Frontal cortex (tissue), 4 donors: ENCODE results near the gene LPCAT4. TPM values are rescaled to one million over a fixed set of nuclear protein-coding genes. Genes with fewer than 3 reads are reported as not detected.
"Not testable (repeated sequence)": the region's sequence is repeated elsewhere in the genome, so short reads cannot be mapped to it uniquely, and the experiment has no call there.

Experiments used
- DNase-seq, 2 donors: peaks; one replicate each; pipeline ENCODE4 v3.0.0; 2012; ENCODE audit warnings: low spot score in 2 of 2
- FAIRE-seq: peaks from 2 replicates; lab custom pipeline; 2012; peaks lifted over from hg19 to GRCh38; lab: Jason Lieb, UNC
- total RNA-seq: library from RNA; depleted of rRNA; stranded (reverse); fragments of >200 nt; gene quantifications from one replicate; pipeline ENCODE4 v1.2.3, GENCODE V29; 2014
- donor health status: control.
- donor health status: control.
- donor health status: control.

The LPCAT4 gene, protein sequence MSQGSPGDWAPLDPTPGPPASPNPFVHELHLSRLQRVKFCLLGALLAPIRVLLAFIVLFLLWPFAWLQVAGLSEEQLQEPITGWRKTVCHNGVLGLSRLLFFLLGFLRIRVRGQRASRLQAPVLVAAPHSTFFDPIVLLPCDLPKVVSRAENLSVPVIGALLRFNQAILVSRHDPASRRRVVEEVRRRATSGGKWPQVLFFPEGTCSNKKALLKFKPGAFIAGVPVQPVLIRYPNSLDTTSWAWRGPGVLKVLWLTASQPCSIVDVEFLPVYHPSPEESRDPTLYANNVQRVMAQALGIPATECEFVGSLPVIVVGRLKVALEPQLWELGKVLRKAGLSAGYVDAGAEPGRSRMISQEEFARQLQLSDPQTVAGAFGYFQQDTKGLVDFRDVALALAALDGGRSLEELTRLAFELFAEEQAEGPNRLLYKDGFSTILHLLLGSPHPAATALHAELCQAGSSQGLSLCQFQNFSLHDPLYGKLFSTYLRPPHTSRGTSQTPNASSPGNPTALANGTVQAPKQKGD
- total RNA-seq, result 10.6 TPM

DNA sequence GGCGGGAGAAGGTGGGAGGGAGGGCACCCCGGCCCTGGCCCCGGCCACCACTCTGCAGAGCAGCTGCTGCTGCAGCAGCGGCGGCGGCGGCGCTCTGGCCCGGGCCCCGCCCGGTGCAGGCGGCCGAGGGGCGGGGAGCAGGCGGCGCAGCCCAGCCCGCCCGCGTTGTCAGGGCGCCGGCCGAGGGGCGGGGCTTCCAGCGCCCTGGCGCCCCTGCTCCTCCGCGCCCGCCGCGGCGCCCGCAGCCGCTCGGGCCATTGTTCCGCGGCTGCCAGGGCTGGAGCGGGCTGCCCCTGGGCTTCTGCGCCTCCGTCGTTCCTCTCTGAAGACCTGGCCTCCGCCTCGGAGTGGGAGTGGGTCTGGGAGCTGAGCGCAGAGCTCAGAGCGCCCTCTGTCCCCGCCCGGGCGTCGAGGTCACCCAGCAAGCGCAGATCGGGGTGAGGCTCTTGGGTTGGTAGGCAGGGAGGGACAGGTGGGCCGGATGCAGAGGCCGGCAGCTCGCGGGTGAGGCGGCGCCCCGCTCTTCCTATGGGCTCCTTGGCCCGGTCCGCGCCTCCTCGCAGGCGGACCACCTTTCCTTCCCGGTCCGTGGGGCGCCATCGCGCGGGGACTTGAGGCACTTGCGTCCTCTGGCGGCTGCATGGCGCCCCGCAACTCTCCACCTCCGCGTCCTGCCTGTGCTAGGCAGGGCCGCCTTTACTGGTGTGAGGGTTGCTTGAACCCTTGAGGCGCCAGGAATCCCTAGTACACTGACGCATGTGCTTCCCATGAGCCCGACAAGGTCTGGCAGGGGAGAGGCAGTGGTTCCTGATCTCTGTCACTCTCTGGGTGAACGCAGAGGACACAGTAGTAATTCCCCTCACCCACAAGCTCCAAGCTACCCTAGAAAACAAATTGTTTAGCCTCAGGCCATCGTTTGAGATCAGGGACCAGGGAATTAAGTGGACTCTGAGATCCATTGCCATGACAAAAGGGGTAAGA, at the start of gene LPCAT4:
Gene LPCAT4, minus strand, starts transcription at position 96 of the 981 bp plus-strand sequence. CDS start 96 bp downstream, outside the sequence.
- peak; percentile 93 to 94 for DNase-seq
- FAIRE-seq, result no peak

DNA sequence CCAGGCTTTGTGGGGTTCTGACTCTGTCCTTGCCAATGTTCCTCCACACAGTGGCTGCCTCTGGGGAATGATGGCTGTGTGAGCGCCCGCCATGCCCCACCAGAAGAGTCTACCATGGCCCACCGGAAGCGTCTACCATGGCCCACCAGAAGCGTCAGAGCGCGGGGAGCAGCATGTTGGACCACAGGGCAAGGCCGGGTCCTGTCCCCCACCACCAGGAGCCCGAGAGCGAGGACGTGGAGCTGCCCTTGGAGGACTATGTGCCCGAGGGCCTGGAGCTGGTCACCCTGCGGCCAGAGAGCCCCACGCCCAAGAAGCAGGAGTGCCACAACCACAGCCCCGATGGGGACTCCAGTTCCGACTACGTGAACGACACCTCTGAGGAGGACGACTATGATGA, 42.5 kb upstream of the LPCAT4 start:
- FAIRE-seq, DNase-seq: not testable (repeated sequence)

DNA sequence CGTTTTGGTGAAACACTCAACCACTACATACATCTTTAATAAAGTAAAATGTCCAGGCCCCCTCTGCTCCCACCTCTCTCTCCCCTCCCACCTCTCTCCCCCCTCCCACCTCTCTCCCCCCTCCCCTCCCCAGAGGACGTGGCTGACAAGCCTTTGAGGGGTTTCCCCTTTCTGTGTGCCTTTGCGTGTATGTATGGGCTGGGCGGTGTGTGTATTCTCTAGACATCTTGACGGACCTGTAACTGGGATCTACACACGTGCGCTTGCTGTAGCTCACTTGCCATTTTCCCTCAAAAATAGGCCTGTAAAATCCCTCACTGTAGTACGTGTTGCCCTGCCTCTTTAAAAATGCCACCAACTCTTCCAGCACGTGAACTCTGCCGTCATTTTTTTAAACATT, 42.0 kb upstream of the LPCAT4 start:
- FAIRE-seq, result not testable (repeated sequence)

DNA sequence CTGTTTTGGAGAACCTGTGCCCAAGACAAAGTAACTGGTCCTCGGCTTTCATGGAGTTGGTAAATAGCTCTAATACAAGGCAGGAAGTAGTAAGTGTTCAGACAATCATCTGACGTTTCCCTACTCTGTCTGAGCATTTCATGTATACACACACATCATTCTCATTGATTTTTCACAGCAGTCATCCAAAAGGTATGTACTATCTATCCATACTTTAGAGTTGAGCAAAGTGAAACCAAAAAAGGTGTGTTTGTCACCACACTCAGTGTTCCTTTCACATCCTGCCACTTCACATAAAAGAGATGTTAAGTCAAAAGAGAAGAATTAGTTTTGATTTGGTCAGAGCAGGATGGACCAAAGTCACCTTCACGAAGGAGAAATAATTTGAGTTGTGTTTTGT, 36.9 kb upstream of the LPCAT4 start:
- not testable (repeated sequence) for FAIRE-seq

More for the DNA sequence above, 42.0 kb upstream of the LPCAT4 start:
- DNase-seq, result not testable (repeated sequence)

DNA sequence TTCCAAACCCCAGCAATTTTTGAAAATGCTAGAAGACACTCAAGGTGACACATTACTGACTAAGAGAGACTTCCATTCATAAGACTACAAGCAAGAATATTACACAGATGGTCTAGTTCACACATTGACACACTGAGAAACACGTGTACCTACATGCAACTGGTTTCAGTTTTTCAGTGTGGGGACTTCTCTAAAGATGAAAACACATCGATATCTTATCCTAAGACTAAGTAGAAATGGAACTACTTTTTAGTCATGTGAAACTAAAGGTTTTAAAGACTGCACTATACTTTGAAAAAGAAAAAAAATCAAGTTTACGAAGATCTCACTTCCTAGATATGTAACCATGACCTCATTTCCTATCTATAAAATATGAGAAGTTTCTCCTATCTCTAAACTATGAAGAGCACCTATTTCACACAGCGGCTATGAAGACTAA, 36.2 kb upstream of the LPCAT4 start:
- DNase-seq, FAIRE-seq: not testable (repeated sequence)

More for the DNA sequence above, 36.9 kb upstream of the LPCAT4 start:
- not testable (repeated sequence) for DNase-seq

DNA sequence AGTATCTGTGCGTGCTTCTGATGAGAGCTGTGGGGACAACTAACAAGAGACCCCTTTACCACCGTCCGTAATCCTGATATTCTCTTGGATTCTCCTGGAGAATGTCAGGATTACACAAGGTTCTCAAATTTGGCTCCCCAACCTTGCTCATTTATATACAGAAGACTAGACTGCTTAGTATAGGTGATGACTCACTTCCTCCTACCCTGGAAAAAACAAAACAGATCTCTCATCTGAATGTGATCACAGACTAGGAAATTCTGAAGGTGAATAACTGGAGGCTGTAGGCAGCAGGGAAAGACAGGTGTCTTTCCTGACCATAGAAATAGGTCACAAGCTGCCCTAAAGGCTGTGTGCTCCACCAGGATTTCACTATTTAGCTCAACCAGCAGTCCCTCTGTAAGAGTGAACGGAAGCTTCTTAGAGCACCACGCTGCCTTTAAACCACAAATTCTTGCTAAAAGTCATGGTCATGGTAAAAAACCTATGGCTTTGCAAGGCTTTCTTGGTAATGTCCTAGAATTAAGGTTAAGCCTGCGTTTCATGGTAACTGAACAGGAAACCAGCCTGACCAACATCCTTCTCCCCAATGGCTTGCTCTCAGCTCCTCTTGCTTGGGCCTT, 30.8 kb upstream of the LPCAT4 start:
- FAIRE-seq, DNase-seq: not testable (repeated sequence)

DNA sequence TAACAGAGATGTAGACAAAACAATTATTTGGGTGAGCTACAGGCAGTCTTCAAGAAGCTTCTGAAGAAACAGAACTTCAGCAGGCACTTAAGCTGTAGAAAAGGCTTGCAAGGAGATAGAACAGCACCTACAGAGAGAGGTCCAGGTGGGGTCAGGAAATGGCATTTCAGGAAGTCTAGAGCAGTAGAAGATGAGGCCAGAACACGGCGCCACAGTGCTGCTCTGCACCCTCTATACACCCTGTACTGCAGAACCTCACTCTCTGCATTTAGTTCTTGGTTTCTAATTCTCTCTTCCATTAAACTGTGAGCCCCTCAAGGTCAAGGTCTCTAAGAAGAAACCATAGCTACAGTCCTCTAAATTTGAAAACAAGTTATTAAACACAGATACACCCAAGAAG, 26.0 kb upstream of the LPCAT4 start:
- not testable (repeated sequence) for DNase-seq, FAIRE-seq

DNA sequence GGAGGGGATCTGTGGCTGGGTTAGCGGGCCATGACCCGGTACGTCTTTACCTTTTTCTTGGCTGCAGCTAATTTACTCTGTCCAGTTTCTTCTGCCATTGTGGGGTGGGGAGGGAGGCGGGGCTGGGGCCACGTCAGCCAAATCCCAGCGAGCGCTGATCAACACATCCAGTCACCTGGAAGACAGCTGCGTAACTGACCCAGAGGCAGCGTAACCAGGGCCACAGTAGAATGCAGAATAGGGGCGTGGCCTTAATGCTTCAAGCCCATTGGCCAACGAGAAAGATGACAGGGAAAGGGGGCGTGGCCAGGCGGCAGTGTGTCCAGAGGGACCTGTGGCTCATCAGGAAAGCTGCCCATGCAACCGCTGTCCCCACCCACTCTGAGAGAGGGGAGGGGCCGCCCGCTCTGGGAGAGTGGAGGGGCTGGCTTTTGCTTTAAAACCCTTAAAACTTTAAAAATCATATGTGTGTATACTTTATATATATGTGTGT, 22.6 kb upstream of the LPCAT4 start:
- FAIRE-seq, DNase-seq: not testable (repeated sequence)

DNA sequence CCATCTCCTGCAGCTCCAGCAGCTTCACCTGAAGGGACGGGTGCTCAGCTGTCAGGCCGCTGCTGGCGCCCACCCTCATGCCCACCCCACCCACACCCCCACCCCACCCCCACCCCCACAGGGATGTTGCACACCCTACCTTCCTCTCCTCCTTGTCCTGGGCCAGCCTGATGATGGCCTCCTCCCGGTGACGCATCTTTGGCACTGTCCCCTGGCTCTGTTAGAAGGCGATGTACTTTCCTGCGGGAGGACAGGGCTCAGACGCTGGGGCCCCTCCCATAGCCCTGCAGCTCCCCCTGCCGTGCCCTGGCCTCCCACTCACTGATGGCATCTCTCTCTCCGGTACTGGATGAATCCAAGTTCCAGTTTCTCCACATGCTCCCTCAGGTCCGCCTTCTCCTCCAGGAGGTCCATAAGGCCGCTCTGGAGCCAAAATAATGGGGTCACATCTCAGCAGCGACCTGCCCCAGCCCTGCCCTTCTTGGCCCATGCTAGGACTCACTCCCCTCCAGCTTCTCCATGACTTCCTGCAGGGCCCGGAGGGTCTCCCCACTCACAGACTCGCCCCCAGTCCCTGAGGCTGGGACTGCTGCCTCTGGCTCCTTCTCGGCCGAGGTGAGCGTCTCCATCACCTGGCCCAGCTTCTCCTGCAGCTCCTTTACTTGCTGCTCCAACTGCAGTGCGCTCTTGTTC, 15.0 kb upstream of the LPCAT4 start:
- FAIRE-seq, DNase-seq: not testable (repeated sequence)

DNA sequence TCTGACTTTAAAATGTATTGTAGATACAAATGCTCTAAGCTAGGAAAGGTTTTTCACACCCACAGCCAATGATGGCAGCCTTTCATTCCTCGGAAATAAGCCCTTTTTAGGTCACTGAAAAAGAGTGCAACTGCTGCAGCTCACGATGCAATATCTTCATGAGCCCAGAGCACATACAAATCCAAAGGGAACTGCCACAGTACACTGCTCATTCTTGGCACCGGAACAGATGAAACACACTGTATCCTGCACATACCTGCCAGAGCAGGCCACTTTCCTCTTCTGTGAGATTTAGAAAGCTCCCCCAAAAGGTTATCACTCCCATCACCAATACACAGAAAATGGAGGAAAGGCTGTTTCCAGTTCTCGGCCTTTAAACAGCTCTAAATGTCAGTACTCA, 13.5 kb upstream of the LPCAT4 start:
- DNase-seq, FAIRE-seq: not testable (repeated sequence)

DNA sequence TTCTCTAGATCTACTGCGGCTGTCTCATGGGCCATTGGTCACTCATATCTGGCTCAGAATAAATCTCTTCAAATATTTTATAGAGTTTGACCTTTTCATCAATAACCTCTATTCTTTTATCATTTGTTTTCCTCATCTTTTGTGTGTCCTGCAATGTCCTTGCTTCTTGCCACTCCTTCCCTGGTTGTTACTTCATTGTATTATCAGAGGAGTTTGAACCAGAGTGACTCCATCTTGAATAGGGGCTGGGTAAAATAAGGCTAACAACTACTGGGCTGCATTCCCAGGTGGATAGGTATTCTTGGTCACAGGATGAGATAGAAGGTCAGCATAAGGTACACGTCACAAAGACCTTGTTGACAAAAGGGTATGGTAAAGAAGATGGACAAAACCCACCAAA, 9.9 kb upstream of the LPCAT4 start:
- DNase-seq (no peak), FAIRE-seq (no peak)

DNA sequence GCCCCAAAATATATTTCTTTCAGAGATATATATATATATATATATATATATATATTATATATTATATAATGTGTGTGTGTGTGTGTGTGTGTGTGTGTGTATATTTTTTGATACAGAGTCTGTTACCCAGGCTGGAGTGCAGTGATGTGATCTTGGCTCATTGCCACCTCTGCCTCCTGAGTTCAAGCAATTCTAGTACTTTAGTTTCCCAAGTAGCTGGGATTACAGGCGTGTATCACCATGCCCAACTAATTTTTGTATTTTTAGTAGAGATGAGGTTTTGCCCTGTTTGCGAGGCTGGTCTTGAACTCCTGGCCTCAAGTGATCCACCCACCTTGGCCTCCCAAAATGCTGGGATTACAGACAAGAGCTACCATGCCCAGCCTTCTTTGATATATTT, 8.5 kb upstream of the LPCAT4 start:
- FAIRE-seq, DNase-seq: not testable (repeated sequence)

DNA sequence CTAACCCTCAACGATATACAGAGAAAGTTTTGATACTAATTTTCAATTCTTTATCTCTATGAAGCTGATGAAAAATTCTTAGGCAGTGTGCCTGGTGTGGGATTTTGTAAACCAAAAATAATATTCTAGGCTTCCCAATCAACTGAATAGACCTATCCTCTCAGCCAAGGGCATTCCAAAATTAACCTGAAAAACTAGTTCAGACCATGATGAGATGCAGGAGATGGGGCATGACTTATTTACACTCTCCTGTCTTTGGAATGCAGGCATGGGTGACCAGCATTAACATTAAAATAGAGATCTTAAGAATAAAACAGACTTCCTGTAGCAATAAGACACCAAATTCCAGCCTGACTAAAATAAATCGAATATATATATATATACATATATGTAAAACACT, 7.8 kb upstream of the LPCAT4 start:
- no peak for FAIRE-seq
- DNase-seq, result no peak

DNA sequence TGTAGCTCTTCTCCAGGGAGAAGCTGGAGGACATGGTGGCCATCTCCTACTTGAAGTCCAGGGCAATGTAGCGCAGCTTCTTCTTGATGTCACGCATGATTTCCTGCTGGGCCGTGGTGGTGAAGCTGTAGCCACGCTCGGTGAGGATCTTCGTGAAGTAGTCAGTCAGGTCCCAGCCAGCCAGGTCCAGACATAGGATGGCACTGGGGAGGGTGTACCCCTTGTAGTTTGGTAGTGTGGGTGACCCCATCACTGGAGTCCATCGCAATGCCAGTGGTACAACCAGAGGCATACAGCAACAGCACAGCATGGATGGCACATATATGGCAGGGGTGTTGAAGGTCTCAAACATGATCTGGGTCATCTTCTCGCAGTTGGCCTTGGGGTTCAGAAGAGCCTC, 7.0 kb upstream of the LPCAT4 start:
- DNase-seq (no peak), FAIRE-seq (no peak)

DNA sequence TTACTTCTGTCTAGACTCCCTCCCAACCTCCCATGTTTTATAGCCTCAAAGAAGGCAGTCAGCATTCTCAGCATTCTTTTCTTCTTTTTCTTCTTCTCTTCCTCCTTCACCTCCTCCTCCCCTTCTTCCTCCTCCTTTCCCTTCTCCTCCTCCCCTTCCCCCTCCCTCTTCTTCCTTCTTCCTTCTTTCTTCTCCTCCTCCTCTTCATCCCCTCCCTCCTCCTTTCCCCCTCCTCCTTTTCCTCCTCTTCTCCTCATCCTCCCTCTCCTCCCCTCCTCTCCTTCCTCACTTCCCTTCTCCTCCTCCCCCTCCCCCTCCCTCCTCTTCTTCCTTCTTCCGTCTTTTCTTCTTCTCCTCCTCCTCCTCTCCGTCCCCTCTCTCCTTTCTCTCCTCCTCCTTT, 3.6 kb upstream of the LPCAT4 start:
- DNase-seq (no peak), FAIRE-seq (no peak)

DNA sequence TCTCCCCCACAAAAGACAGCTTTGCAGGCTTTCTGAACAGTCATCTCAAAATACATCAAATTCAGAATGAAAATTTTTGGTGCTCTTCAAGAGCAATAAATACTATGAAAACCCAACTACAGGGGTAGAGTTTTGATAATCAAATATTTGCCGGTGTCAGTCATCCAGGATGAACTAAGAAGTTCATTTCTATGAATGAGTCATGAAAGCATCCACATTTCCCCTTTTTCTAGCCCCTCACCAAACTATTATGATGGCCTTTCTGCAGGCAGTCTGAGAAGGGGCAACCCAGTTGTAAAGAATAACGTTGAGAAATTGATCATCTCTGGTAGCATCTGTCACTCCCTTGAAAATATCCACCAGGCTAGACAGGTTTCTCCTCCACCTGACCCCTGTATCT, 3.1 kb upstream of the LPCAT4 start:
- FAIRE-seq (no peak), DNase-seq (no peak)

DNA sequence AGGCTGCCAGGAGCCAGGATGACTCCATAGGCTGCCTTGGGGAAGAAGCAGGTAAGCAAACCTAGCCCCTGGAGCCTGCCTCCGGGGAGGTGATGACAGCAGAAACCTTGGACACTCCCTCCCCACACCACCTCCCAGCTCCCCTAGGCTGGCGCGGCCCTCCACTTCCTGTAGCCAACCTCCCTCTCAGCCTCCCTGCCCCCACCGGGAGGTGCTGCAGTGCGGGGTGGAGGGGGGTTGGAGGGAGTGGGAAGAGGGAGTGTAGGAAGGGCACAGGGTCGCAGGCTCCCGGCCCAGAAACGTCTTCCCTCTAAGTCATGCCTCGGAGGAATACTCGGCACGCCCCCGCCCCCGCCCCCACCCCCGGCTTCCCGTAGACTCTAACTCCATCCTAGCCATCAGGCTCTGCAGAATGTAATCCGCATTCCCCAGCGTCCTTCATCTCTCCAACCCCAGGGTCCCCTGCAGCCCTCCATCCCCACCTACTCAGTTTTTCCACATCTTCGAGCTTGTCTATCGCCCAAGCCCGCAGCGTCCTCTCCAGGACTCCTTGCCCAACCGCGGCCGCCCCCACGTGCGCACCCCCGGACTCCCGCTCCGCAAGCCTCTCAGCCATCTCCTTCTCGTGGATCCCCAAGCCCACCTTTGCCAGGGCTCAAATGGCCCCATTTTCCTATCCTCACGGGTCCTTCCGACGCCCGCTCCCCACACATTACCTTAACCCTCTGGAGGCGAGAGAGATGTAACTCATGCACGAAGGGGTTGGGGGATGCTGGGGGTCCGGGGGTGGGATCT, 528 bp downstream of the LPCAT4 start:
- DNase-seq (peak in 1 of 2 donors; percentile 41), FAIRE-seq (no peak)

DNA sequence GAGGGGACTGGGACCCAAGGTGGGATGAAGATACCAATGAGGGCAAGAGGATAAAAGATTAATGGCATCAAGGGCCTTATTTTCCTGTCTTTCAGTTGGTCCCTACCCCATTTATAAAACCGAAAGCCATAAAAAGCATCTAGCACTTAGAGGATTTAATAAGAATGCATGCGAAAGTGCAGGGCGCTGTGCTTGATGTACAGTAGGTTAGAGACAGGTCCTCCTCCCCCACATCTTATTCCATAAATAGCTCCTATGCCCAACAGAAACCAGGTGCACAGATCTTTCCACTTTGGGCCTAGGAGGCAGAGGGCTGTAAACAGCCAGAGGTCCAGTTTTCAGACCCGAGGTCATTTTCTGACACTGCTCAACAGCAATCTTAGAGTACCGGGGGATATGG, 1.2 kb downstream of the LPCAT4 start:
- FAIRE-seq, result no peak
- no peak for DNase-seq
